Ishikawa (cell line): ENCODE measurements around the gene SPINT2.

Source experiments
- CEBPB ChIP-seq: IDR thresholded peaks from 2 replicates; pipeline ENCODE4 v1.6.1; 2012
- CREB1 ChIP-seq: IDR thresholded peaks from 2 replicates; pipeline ENCODE4 v1.6.1; 2012; ENCODE audit warnings: low read depth
- EGR1 ChIP-seq: IDR thresholded peaks from 2 replicates; pipeline ENCODE4 v1.6.1; 2012
- EP300 ChIP-seq: IDR thresholded peaks from 2 replicates; pipeline ENCODE4 v1.6.1; 2012; ENCODE audit warnings: borderline replicate concordance
- FOXM1 ChIP-seq: IDR thresholded peaks from 2 replicates; pipeline ENCODE4 v1.6.1; 2012; ENCODE audit warnings: low read depth, borderline replicate concordance
- NFIC ChIP-seq: IDR thresholded peaks from 2 replicates; pipeline ENCODE4 v1.6.1; 2012
- RAD21 ChIP-seq: IDR thresholded peaks from 2 replicates; pipeline ENCODE4 v1.6.1; 2012; ENCODE audit warnings: low read depth
- TAF1 ChIP-seq: IDR thresholded peaks from 2 replicates; pipeline ENCODE4 v1.6.1; 2012; ENCODE audit warnings: low read depth, mild to moderate bottlenecking
- TCF12 ChIP-seq: IDR thresholded peaks from 2 replicates; pipeline ENCODE4 v1.6.1; 2012; ENCODE audit warnings: low read depth
- TEAD4 ChIP-seq: IDR thresholded peaks from 2 replicates; pipeline ENCODE4 v1.6.1; 2012
- YY1 ChIP-seq: IDR thresholded peaks from 2 replicates; pipeline ENCODE4 v1.6.1; 2012; ENCODE audit warnings: low read depth
- ZBTB7A ChIP-seq: IDR thresholded peaks from 2 replicates; pipeline ENCODE4 v1.6.1; 2012; ENCODE audit warnings: low read depth
- TF ChIP-seq, protein P1 (sequence below): IDR thresholded peaks from 2 replicates; pipeline ENCODE4 v1.6.1; 2012
- TF ChIP-seq, protein P2 (sequence below): IDR thresholded peaks from 2 replicates; pipeline ENCODE4 v1.6.1; 2012
- TF ChIP-seq, protein P3 (sequence below): IDR thresholded peaks from 2 replicates; pipeline ENCODE4 v1.6.1; 2012; ENCODE audit warnings: low read depth, mild to moderate bottlenecking

SPINT2 gene

DNA sequence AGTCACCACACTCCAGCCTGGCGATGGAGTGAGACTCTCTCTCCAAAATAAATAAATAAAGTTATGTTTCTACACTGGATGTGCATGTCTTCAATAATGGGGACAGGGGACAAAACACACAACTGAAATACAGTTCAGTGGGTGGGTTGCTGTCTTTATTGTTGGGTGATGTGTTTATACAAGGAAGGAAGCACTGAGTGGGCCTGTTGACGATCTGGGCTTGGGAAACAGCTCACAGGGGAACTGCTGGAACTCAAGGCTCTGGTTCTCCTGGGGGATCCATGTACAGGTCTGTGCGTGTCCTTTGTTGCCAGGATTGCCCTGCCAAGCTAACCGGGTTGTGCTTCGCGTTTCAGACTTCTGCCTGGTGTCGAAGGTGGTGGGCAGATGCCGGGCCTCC lies 18.9 kb downstream of the SPINT2 start:
- TF ChIP-seq ZBTB7A: no peak
- TF ChIP-seq YY1: no peak
- TF ChIP-seq CEBPB: no peak
- TF ChIP-seq, protein P1, sequence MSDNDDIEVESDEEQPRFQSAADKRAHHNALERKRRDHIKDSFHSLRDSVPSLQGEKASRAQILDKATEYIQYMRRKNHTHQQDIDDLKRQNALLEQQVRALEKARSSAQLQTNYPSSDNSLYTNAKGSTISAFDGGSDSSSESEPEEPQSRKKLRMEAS: no peak
- TF ChIP-seq, protein P2, sequence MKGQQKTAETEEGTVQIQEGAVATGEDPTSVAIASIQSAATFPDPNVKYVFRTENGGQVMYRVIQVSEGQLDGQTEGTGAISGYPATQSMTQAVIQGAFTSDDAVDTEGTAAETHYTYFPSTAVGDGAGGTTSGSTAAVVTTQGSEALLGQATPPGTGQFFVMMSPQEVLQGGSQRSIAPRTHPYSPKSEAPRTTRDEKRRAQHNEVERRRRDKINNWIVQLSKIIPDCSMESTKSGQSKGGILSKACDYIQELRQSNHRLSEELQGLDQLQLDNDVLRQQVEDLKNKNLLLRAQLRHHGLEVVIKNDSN: no peak
- no peak for TF ChIP-seq RAD21

DNA sequence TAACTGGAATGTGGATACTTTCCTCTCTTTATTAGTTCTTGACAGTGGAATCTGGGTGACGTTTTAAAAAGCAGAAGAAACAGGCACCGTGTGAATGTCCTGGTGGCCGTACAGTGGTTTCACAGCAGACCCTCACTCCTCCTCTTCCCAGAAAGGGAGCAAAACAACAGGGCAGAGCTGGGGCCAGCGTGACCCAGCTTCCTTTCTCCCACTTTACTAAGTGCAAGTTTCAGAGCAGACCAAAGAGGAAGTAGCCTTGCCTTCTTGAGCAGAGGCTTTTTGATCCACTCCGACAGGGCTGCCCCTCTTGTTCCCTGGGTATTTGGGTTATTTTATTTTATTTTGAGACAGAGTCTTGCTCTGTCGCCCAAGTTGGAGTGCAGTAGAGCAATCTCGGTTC lies 20.0 kb downstream of the SPINT2 start:
- TF ChIP-seq TAF1 (no peak), TEAD4 (no peak), EGR1 (no peak), RAD21 (no peak), EP300 (no peak), NFIC (no peak), YY1 (no peak), TCF12 (no peak), CREB1 (no peak), FOXM1 (no peak), ZBTB7A (no peak), CEBPB (no peak)
- TF ChIP-seq, protein P2: no peak
- TF ChIP-seq, protein P3, sequence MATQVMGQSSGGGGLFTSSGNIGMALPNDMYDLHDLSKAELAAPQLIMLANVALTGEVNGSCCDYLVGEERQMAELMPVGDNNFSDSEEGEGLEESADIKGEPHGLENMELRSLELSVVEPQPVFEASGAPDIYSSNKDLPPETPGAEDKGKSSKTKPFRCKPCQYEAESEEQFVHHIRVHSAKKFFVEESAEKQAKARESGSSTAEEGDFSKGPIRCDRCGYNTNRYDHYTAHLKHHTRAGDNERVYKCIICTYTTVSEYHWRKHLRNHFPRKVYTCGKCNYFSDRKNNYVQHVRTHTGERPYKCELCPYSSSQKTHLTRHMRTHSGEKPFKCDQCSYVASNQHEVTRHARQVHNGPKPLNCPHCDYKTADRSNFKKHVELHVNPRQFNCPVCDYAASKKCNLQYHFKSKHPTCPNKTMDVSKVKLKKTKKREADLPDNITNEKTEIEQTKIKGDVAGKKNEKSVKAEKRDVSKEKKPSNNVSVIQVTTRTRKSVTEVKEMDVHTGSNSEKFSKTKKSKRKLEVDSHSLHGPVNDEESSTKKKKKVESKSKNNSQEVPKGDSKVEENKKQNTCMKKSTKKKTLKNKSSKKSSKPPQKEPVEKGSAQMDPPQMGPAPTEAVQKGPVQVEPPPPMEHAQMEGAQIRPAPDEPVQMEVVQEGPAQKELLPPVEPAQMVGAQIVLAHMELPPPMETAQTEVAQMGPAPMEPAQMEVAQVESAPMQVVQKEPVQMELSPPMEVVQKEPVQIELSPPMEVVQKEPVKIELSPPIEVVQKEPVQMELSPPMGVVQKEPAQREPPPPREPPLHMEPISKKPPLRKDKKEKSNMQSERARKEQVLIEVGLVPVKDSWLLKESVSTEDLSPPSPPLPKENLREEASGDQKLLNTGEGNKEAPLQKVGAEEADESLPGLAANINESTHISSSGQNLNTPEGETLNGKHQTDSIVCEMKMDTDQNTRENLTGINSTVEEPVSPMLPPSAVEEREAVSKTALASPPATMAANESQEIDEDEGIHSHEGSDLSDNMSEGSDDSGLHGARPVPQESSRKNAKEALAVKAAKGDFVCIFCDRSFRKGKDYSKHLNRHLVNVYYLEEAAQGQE: no peak
- TF ChIP-seq, protein P1: no peak

DNA sequence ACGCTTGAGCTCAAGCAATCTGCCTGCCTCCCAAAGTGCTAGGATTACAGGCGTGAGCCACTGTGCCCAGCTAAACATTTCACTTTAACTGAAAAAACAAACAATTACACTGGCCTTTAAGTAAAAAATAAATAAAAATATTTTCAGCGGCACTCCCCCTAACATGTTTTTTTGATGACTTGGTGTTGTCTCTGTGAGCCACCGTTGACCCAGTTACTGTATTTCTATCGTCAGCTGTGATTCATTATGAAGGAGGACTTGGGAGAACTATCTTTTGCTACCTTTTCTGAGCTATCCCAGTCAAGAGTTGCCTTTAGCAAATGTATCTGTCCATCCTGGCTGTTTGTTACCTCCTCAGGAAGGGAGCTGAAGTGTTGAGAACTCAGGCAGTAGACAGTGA lies 21.2 kb downstream of the SPINT2 start:
- TF ChIP-seq ZBTB7A: no peak

DNA sequence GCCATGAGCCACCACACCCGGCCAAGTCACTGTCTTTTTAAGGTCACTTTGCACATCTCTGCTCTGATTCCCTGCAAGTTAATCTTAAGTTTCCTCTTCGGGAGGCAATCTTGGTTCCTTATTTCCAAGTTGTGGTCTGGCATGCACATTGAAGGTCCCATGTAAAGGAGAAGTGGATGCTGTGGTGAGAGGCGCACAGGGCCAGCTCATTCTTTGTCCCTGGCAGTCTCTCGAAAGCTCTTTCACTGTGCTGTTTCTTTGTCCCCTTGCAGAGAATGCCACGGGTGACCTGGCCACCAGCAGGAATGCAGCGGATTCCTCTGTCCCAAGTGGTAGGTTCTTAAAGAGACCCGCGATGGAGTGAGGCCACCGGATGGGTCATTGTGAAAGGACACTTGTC lies 23.2 kb downstream of the SPINT2 start:
- TF ChIP-seq EGR1 (no peak), ZBTB7A (no peak), YY1 (no peak), CEBPB (no peak), CREB1 (no peak), TAF1 (no peak), TCF12 (no peak), NFIC (no peak), FOXM1 (no peak), EP300 (no peak), TEAD4 (no peak), RAD21 (no peak)
- TF ChIP-seq, protein P2: no peak
- TF ChIP-seq, protein P1: no peak
- TF ChIP-seq, protein P3: no peak

DNA sequence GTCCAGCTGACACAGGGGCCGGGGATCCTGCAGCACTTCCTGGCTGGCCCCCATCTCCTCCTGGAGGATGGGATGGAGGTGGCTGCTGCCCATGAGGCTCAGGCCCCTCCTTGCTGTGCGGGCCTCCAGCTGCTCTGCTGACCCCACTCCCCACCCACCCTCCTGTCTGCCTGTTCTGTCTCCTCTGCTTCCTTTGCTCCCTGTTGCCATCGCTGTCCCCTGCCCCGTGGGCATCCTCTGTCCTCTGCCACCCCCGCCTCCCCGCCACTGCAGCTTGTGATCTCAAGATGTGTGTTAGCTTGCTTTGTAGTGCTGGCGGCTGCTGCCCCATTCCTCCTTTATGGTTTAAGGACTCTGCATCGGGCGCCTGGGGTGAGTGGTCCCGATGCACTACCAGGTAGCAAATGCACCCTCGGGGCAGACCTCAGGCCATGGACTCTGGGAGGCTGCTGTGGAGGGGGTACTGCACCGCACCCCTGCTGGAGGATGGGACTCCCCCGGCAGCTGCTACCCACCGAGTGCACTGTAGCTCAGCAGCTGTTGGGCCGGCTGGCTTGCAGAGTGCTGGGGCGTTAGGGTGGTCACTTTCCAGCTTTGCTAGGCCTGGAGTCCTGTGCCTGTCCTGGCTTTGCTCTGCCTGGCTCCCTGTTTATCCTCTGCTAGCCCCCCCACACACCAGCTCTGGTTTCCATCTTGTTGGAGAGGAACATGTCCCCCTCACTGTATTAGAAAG lies 23.9 kb downstream of the SPINT2 start:
- no peak for TF ChIP-seq TAF1
- TF ChIP-seq, protein P1: no peak
- TF ChIP-seq FOXM1: no peak
- TF ChIP-seq ZBTB7A: no peak
- TF ChIP-seq, protein P2: no peak
- TF ChIP-seq, protein P3: no peak
- no peak for TF ChIP-seq RAD21
- no peak for TF ChIP-seq EGR1
- TF ChIP-seq YY1: no peak
- no peak for TF ChIP-seq EP300
- TF ChIP-seq CEBPB: no peak
- no peak for TF ChIP-seq CREB1
- no peak for TF ChIP-seq NFIC
- TF ChIP-seq TEAD4: no peak
- no peak for TF ChIP-seq TCF12
